Ascending aorta (tissue), 2 donors: ENCODE results near the gene METTL5. TPM values are rescaled to one million over a fixed set of nuclear protein-coding genes. Genes with fewer than 3 reads are reported as not detected.
"Not testable (repeated sequence)": the region's sequence is repeated elsewhere in the genome, so short reads cannot be mapped to it uniquely, and the experiment has no call there.

Experiments
- DNase-seq, 2 donors: peaks; one replicate each; pipeline ENCODE4 v3.0.0-alpha.2; 2019; ENCODE audit warnings: low spot score in 2 of 2
- H3K27ac ChIP-seq, 2 donors: fragments of 200-600 bp; sonication (generic); one replicate each; pipeline ENCODE4 v1.5.1; 2016 to 2017; ENCODE audit warnings: mild to moderate bottlenecking in 1 of 2
- H3K27me3 ChIP-seq: fragments of 200-600 bp; sonication (generic); one replicate; pipeline ENCODE4 v1.5.1; 2017
- H3K36me3 ChIP-seq, 2 donors: fragments of 200-600 bp; sonication (generic); one replicate each; pipeline ENCODE4 v1.5.1; 2016
- H3K4me1 ChIP-seq, 2 donors: fragments of 200-600 bp; sonication (generic); one replicate each; pipeline ENCODE4 v1.5.1; 2016 to 2017; ENCODE audit warnings: mild to moderate bottlenecking in 1 of 2
- H3K4me3 ChIP-seq, 2 donors: fragments of 200-600 bp; sonication (generic); one replicate each; pipeline ENCODE4 v1.5.1; 2016 to 2017; ENCODE audit warnings: mild to moderate bottlenecking in 1 of 2
- H3K9me3 ChIP-seq, 2 donors: fragments of 200-600 bp; sonication (generic); one replicate each; pipeline ENCODE4 v1.5.1; 2016
- CTCF ChIP-seq, 3 experiments: fragments of 200-600 bp in 2 of 3; fragments of 450-650 bp in 1 of 3; sonication (generic) in 2 of 3; IDR thresholded peaks; one replicate each; pipeline ENCODE4 v1.5.1; 2016 to 2019; ENCODE audit warnings: antibody characterized with exemption in 3 of 3, mild to moderate bottlenecking in 1 of 3, moderate library complexity in 1 of 3
- intact Hi-C: fragments of 100-400 bp; cut with DNase I; formaldehyde crosslinking; loops from one replicate; pipeline ENCODE4 v1.15.1; 2023
- total RNA-seq: library from RNA; depleted of rRNA; stranded (reverse); fragments of >200 nt; gene quantifications from one replicate; pipeline ENCODE4 v1.1.0, GENCODE V29; 2016

The METTL5 gene
- total RNA-seq, 1 donor from 2014 or later: 42.6 TPM

- peaks cover 0 to under 1% of the 10 kb centered on the region in 2 donors for H3K36me3 ChIP-seq
- peak overlapping the region; percentile 70 to 81 for H3K4me3 ChIP-seq
- peak overlapping the region; percentile 42 to 63 for H3K27ac ChIP-seq
- H3K9me3 ChIP-seq: no peaks in the 10 kb centered on the region
- intact Hi-C loops: no loop called here
- TF ChIP-seq CTCF (IDR thresholded peaks at IDR 0.05): no peak
- H3K27me3 ChIP-seq: no peaks in the 10 kb centered on the region
- peaks cover 0 to 32% of the 10 kb centered on the region in 2 donors for H3K4me1 ChIP-seq
- DNase-seq: no peak
These were observed 1.8 kb downstream of the METTL5 start for GRCh38 chr2:169822785-169823392.

GRCh38 chr2:169822036-169822435, 2.7 kb downstream of the METTL5 start:
- no peaks in the 10 kb centered on the region for H3K9me3 ChIP-seq
- intact Hi-C loops: no loop called here
- peaks cover 0 to 9% of the 10 kb centered on the region in 2 donors for H3K36me3 ChIP-seq
- DNase-seq: no peak
- peak overlapping the region in 1 of 2 donors; percentile 44 for H3K4me3 ChIP-seq
- no peak for TF ChIP-seq CTCF (IDR thresholded peaks at IDR 0.05)
- peak overlapping the region; percentile 42 to 63 for H3K27ac ChIP-seq
- H3K27me3 ChIP-seq: no peaks in the 10 kb centered on the region
- peaks cover 0 to 31% of the 10 kb centered on the region in 2 donors for H3K4me1 ChIP-seq

- peak overlapping the region; percentile 37 to 44 for H3K27ac ChIP-seq
- H3K4me3 ChIP-seq, DNase-seq, H3K9me3 ChIP-seq, intact Hi-C loops, H3K27me3 ChIP-seq: not testable (repeated sequence)
- peaks cover 0 to 25% of the 10 kb centered on the region in 2 donors for H3K4me1 ChIP-seq
- peaks cover 4 to 27% of the 10 kb centered on the region in 2 donors for H3K36me3 ChIP-seq
These were observed 4.6 kb downstream of the METTL5 start for GRCh38 chr2:169820101-169820500.

GRCh38 chr2:169819106-169819505, 5.6 kb downstream of the METTL5 start:
- TF ChIP-seq CTCF (IDR thresholded peaks at IDR 0.05): no peak
- Histone ChIP-seq H3K36me3 (peaks cover 12 to 34% of the 10 kb centered on the region in 2 donors), H3K27me3 (no peaks in the 10 kb centered on the region), H3K4me3 (no peak overlapping the region), H3K27ac (peak overlapping the region; percentile 11 to 17), H3K4me1 (peaks cover 0 to 24% of the 10 kb centered on the region in 2 donors), H3K9me3 (no peaks in the 10 kb centered on the region)
- DNase-seq: no peak
- intact Hi-C loops: no loop called here

- intact Hi-C loops: no loop called here
- H3K4me3 ChIP-seq: no peak overlapping the region
- H3K9me3 ChIP-seq: no peaks in the 10 kb centered on the region
- TF ChIP-seq CTCF (IDR thresholded peaks at IDR 0.05): no peak
- H3K27ac ChIP-seq: no peak overlapping the region
- peaks cover 15 to 43% of the 10 kb centered on the region in 2 donors for H3K36me3 ChIP-seq
- H3K4me1 ChIP-seq: peaks cover 0 to 21% of the 10 kb centered on the region in 2 donors
- H3K27me3 ChIP-seq: no peaks in the 10 kb centered on the region
- DNase-seq: no peak
These were observed 6.5 kb downstream of the METTL5 start for GRCh38 chr2:169818241-169818640.

GRCh38 chr2:169817369-169817768, 7.3 kb downstream of the METTL5 start:
- H3K4me3 ChIP-seq, H3K27ac ChIP-seq, intact Hi-C loops, H3K27me3 ChIP-seq, DNase-seq, H3K9me3 ChIP-seq: not testable (repeated sequence)
- Histone ChIP-seq H3K4me1 (peaks cover 0 to 13% of the 10 kb centered on the region in 2 donors), H3K36me3 (peaks cover 23 to 52% of the 10 kb centered on the region in 2 donors)

GRCh38 chr2:169816961-169817360, 7.7 kb downstream of the METTL5 start:
- H3K27me3 ChIP-seq, H3K4me3 ChIP-seq, H3K9me3 ChIP-seq, intact Hi-C loops, H3K27ac ChIP-seq, DNase-seq: not testable (repeated sequence)
- peaks cover 27 to 56% of the 10 kb centered on the region in 2 donors for H3K36me3 ChIP-seq
- H3K4me1 ChIP-seq: peaks cover 0 to 13% of the 10 kb centered on the region in 2 donors
